Thyroid gland (tissue), 4 donors: ENCODE data around the gene CXCL16.

Experiments used
- POLR2A ChIP-seq, 2 donors: fragments of 450-650 bp; IDR thresholded peaks; one replicate each; pipeline ENCODE4 v1.6.1; 2017; ENCODE audit warnings: antibody characterized with exemption in 2 of 2, mild to moderate bottlenecking in 2 of 2, moderate library complexity in 1 of 2
- TF ChIP-seq, protein P1 (sequence below), 6 experiments: fragments of 200-600 bp in 3 of 6; fragments of 450-650 bp in 3 of 6; sonication (generic) in 3 of 6; IDR thresholded peaks; one replicate each; pipeline ENCODE4 v1.5.1; 2016 to 2019; ENCODE audit warnings: antibody characterized with exemption in 6 of 6, mild to moderate bottlenecking in 2 of 6, inconsistent platforms in 1 of 6, moderate library complexity in 1 of 6

DNA sequence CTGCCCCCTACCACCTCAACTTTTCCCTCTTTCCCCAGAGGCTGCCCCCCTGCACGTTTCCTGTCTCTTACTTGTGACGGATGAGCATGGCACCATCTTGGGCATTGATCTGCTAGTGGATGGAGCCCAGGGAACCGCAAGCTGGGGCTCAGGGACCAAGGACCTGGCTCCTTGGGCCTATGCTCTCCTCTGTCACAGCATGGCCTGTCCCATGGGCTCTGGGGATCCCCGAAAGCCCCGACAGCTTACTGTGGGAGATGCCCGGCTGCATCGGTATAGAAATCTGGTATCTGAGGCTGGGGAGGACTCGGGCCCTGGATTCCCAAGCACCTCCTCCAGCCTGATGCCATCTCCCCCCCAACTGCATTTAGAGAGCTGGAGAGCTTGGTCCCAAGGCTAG is 1.8 kb upstream of the CXCL16 start:
- TF ChIP-seq, protein P1, sequence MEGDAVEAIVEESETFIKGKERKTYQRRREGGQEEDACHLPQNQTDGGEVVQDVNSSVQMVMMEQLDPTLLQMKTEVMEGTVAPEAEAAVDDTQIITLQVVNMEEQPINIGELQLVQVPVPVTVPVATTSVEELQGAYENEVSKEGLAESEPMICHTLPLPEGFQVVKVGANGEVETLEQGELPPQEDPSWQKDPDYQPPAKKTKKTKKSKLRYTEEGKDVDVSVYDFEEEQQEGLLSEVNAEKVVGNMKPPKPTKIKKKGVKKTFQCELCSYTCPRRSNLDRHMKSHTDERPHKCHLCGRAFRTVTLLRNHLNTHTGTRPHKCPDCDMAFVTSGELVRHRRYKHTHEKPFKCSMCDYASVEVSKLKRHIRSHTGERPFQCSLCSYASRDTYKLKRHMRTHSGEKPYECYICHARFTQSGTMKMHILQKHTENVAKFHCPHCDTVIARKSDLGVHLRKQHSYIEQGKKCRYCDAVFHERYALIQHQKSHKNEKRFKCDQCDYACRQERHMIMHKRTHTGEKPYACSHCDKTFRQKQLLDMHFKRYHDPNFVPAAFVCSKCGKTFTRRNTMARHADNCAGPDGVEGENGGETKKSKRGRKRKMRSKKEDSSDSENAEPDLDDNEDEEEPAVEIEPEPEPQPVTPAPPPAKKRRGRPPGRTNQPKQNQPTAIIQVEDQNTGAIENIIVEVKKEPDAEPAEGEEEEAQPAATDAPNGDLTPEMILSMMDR (IDR thresholded peaks at IDR 0.05) = no peak
- no peak for TF ChIP-seq POLR2A (IDR thresholded peaks at IDR 0.05)
